HCT116 (cell line): ENCODE measurements around the gene EIF2B5.

Source experiments
- EZH2 ChIP-seq: fragments of 200-600 bp; sonication (generic); IDR thresholded peaks from 2 replicates; pipeline ENCODE4 v1.6.1; 2017; ENCODE audit warnings: antibody characterized with exemption, mixed run types
- POLR2AphosphoS5 ChIP-seq: IDR thresholded peaks from 2 replicates; pipeline ENCODE4 v1.6.1; 2011; ENCODE audit warnings: mild to moderate bottlenecking, low read depth, low read length, moderate library complexity
- SIN3A ChIP-seq: IDR thresholded peaks from 2 replicates; pipeline ENCODE4 v1.6.1; 2012; ENCODE audit warnings: low read depth
- TF ChIP-seq, protein P1 (sequence below): IDR thresholded peaks from 2 replicates; pipeline ENCODE4 v1.6.1; 2012; ENCODE audit warnings: low read depth
- TF ChIP-seq, protein P2 (sequence below), 3 experiments: fragments of 200-600 bp in 1 of 3; sonication (generic) in 1 of 3; IDR thresholded peaks in 2 of 3; conservative IDR thresholded peaks in 1 of 3; 2 replicates each; pipeline ENCODE4 v1.5.1; 2012 to 2017; ENCODE audit warnings: low read depth in 2 of 3, low read length in 2 of 3, antibody characterized with exemption in 1 of 3, borderline replicate concordance in 1 of 3, control low read depth in 1 of 3, mild to moderate bottlenecking in 1 of 3, mixed read lengths in 1 of 3, mixed run types in 1 of 3, moderate library complexity in 1 of 3; ENCODE audit not compliant: insufficient read depth in 1 of 3

DNA sequence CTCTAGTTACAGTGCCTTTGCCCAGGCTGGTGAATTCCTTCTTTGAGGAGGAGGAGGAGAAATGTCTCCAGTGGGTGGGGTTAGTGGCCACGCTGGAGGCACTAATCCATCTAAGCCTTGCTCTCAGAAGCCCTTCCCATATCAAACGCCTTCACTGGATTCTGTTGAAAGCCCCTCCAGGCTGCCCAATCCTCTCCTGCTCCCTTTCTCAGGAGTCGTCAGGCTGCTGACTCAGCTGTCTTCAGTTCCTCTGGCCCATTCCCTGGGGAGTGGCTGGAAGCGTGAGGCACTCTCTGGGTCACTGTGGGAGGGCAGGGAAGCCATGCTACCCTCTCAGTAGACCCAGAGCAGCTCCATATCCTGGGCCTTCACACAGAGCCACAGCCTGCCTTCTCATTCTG lies 42.2 kb downstream of the EIF2B5 start:
- TF ChIP-seq, protein P1, sequence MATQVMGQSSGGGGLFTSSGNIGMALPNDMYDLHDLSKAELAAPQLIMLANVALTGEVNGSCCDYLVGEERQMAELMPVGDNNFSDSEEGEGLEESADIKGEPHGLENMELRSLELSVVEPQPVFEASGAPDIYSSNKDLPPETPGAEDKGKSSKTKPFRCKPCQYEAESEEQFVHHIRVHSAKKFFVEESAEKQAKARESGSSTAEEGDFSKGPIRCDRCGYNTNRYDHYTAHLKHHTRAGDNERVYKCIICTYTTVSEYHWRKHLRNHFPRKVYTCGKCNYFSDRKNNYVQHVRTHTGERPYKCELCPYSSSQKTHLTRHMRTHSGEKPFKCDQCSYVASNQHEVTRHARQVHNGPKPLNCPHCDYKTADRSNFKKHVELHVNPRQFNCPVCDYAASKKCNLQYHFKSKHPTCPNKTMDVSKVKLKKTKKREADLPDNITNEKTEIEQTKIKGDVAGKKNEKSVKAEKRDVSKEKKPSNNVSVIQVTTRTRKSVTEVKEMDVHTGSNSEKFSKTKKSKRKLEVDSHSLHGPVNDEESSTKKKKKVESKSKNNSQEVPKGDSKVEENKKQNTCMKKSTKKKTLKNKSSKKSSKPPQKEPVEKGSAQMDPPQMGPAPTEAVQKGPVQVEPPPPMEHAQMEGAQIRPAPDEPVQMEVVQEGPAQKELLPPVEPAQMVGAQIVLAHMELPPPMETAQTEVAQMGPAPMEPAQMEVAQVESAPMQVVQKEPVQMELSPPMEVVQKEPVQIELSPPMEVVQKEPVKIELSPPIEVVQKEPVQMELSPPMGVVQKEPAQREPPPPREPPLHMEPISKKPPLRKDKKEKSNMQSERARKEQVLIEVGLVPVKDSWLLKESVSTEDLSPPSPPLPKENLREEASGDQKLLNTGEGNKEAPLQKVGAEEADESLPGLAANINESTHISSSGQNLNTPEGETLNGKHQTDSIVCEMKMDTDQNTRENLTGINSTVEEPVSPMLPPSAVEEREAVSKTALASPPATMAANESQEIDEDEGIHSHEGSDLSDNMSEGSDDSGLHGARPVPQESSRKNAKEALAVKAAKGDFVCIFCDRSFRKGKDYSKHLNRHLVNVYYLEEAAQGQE = no peak
- TF ChIP-seq SIN3A (no peak), EZH2 (no peak), POLR2AphosphoS5 (no peak)
- TF ChIP-seq, protein P2, sequence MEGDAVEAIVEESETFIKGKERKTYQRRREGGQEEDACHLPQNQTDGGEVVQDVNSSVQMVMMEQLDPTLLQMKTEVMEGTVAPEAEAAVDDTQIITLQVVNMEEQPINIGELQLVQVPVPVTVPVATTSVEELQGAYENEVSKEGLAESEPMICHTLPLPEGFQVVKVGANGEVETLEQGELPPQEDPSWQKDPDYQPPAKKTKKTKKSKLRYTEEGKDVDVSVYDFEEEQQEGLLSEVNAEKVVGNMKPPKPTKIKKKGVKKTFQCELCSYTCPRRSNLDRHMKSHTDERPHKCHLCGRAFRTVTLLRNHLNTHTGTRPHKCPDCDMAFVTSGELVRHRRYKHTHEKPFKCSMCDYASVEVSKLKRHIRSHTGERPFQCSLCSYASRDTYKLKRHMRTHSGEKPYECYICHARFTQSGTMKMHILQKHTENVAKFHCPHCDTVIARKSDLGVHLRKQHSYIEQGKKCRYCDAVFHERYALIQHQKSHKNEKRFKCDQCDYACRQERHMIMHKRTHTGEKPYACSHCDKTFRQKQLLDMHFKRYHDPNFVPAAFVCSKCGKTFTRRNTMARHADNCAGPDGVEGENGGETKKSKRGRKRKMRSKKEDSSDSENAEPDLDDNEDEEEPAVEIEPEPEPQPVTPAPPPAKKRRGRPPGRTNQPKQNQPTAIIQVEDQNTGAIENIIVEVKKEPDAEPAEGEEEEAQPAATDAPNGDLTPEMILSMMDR (IDR thresholded peaks at IDR 0.05 in 2 of 3, conservative IDR thresholded peaks at IDR 0.05 in 1 of 3; ENCODE audit: borderline replicate concordance in 1 of 3, insufficient read depth in 1 of 3, low read depth in 2 of 3, low read length in 2 of 3) = no peak
